ENCODE results near the gene MAD1L1. TPM values are rescaled to one million over a fixed set of nuclear protein-coding genes. Genes with fewer than 3 reads are reported as not detected.

MAD1L1 gene
- total and polyA plus RNA-seq, 2 of the 13 experiments (the other 11 are each of a cell fraction or from before 2014, with no cell fraction given) = 17.4 to 64.7 TPM

DNA sequence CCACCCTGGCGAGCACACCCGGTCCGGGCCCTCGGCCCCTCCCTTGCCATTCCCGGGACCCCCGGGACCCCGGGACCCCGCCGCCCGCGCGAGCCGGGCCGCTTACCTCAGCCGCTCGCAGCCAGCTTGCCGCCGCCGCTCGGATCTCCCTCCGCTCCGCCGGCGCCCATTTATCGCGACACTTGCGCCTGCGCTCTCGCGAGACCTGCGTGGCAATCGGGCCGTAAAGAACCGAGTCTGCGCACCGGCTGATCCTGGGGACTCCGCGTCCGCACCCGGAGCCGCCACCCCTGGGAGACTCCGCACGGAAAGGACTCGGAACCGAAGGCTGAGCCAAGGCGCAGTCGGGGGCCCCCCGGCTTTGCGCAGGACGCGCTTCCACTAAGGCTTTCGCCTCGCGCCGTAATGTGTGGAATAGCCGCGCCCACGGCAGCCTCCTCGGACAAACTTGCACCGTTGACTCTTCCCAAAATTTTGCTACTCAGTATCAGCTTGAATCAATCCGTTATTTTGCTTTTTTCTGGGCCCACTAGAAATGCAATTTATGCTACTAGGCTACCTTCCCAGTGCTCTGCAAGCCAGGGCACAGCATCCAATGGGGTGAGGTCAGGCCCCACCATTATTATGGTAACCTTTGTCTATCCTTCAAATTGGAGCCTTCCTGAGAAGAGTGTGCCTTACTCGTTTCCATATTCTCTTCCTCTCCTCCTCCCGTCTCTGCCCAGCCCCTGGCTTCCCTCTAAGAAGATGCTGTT, at the start of gene MAD1L1 (continued):
- TF ChIP-seq, protein P1, sequence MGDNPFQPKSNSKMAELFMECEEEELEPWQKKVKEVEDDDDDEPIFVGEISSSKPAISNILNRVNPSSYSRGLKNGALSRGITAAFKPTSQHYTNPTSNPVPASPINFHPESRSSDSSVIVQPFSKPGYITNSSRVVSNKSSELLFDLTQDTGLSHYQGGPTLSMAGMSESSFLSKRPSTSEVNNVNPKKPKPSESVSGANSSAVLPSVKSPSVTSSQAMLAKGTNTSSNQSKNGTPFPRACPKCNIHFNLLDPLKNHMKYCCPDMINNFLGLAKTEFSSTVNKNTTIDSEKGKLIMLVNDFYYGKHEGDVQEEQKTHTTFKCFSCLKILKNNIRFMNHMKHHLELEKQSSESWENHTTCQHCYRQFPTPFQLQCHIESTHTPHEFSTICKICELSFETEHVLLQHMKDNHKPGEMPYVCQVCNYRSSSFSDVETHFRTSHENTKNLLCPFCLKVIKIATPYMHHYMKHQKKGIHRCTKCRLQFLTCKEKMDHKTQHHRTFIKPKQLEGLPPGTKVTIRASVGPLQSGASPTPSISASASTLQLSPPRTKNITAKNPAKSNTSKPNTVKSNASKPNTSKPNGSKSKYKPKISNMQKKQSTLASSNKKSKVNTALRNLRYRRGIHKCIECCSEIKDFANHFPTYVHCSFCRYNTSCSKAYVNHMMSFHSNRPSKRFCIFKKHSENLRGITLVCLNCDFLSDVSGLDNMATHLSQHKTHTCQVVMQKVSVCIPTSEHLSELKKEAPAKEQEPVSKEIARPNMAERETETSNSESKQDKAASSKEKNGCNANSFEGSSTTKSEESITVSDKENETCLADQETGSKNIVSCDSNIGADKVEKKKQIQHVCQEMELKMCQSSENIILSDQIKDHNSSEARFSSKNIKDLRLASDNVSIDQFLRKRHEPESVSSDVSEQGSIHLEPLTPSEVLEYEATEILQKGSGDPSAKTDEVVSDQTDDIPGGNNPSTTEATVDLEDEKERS (CRISPR knock-in tag; IDR thresholded peaks at IDR 0.05) = peak; percentile 46; the same call in 1 of the 2 replicates
- TF ChIP-seq ZNF564 (CRISPR knock-in tag; IDR thresholded peaks at IDR 0.05) (no peak), HMG20A (CRISPR knock-in tag; IDR thresholded peaks at IDR 0.05; ENCODE audit: borderline replicate concordance) (no peak), ZFX (CRISPR knock-in tag; IDR thresholded peaks at IDR 0.05; ENCODE audit: low read depth) (no peak; the same call in 1 of the 2 replicates), ZNF205 (CRISPR knock-in tag; IDR thresholded peaks at IDR 0.05) (0 out of 2 replicates have a peak, but pooled peaks have one; percentile 33), ZNF75D (CRISPR knock-in tag; IDR thresholded peaks at IDR 0.05; ENCODE audit: borderline replicate concordance) (no peak), SPEN (CRISPR knock-in tag; IDR thresholded peaks at IDR 0.05; ENCODE audit: low read depth) (peak; percentile 88), ZNF788 (CRISPR knock-in tag; IDR thresholded peaks at IDR 0.05; ENCODE audit: borderline replicate concordance) (peak; percentile 65; the same call in 1 of the 2 replicates), NFIC (IDR thresholded peaks at IDR 0.05; ENCODE audit: low read length) (no peak), ZNF484 (CRISPR knock-in tag; IDR thresholded peaks at IDR 0.05; ENCODE audit: borderline replicate concordance, low read depth) (no peak)
- TF ChIP-seq, protein P2, sequence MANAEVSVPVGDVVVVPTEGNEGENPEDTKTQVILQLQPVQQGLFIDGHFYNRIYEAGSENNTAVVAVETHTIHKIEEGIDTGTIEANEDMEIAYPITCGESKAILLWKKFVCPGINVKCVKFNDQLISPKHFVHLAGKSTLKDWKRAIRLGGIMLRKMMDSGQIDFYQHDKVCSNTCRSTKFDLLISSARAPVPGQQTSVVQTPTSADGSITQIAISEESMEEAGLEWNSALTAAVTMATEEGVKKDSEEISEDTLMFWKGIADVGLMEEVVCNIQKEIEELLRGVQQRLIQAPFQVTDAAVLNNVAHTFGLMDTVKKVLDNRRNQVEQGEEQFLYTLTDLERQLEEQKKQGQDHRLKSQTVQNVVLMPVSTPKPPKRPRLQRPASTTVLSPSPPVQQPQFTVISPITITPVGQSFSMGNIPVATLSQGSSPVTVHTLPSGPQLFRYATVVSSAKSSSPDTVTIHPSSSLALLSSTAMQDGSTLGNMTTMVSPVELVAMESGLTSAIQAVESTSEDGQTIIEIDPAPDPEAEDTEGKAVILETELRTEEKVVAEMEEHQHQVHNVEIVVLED (CRISPR knock-in tag; IDR thresholded peaks at IDR 0.05; ENCODE audit: borderline replicate concordance) = peak; percentile 59; the same call in 1 of the 2 replicates
- TF ChIP-seq, protein P3, sequence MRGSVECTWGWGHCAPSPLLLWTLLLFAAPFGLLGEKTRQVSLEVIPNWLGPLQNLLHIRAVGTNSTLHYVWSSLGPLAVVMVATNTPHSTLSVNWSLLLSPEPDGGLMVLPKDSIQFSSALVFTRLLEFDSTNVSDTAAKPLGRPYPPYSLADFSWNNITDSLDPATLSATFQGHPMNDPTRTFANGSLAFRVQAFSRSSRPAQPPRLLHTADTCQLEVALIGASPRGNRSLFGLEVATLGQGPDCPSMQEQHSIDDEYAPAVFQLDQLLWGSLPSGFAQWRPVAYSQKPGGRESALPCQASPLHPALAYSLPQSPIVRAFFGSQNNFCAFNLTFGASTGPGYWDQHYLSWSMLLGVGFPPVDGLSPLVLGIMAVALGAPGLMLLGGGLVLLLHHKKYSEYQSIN (CRISPR knock-in tag; IDR thresholded peaks at IDR 0.05; ENCODE audit: borderline replicate concordance) = no peak
- TF ChIP-seq, protein P4, sequence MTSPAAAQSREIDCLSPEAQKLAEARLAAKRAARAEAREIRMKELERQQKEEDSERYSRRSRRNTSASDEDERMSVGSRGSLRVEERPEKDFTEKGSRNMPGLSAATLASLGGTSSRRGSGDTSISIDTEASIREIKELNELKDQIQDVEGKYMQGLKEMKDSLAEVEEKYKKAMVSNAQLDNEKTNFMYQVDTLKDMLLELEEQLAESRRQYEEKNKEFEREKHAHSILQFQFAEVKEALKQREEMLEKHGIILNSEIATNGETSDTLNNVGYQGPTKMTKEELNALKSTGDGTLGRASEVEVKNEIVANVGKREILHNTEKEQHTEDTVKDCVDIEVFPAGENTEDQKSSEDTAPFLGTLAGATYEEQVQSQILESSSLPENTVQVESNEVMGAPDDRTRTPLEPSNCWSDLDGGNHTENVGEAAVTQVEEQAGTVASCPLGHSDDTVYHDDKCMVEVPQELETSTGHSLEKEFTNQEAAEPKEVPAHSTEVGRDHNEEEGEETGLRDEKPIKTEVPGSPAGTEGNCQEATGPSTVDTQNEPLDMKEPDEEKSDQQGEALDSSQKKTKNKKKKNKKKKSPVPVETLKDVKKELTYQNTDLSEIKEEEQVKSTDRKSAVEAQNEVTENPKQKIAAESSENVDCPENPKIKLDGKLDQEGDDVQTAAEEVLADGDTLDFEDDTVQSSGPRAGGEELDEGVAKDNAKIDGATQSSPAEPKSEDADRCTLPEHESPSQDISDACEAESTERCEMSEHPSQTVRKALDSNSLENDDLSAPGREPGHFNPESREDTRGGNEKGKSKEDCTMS (CRISPR knock-in tag; conservative IDR thresholded peaks at IDR 0.05) = no peak
- TF ChIP-seq, protein P5, sequence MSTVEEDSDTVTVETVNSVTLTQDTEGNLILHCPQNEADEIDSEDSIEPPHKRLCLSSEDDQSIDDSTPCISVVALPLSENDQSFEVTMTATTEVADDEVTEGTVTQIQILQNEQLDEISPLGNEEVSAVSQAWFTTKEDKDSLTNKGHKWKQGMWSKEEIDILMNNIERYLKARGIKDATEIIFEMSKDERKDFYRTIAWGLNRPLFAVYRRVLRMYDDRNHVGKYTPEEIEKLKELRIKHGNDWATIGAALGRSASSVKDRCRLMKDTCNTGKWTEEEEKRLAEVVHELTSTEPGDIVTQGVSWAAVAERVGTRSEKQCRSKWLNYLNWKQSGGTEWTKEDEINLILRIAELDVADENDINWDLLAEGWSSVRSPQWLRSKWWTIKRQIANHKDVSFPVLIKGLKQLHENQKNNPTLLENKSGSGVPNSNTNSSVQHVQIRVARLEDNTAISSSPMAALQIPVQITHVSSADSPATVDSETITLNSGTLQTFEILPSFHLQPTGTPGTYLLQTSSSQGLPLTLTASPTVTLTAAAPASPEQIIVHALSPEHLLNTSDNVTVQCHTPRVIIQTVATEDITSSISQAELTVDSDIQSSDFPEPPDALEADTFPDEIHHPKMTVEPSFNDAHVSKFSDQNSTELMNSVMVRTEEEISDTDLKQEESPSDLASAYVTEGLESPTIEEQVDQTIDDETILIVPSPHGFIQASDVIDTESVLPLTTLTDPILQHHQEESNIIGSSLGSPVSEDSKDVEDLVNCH (CRISPR knock-in tag; IDR thresholded peaks at IDR 0.05) = no peak
- TF ChIP-seq, protein P6, sequence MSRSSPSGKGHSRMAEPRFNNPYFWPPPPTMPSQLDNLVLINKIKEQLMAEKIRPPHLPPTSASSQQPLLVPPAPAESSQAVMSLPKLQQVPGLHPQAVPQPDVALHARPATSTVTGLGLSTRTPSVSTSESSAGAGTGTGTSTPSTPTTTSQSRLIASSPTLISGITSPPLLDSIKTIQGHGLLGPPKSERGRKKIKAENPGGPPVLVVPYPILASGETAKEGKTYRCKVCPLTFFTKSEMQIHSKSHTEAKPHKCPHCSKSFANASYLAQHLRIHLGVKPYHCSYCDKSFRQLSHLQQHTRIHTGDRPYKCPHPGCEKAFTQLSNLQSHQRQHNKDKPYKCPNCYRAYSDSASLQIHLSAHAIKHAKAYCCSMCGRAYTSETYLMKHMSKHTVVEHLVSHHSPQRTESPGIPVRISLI (CRISPR knock-in tag; IDR thresholded peaks at IDR 0.05; ENCODE audit: borderline replicate concordance) = peak; percentile 28; the same call in 1 of the 2 replicates

Measured in HepG2 (cell line).